T follicular helper cell (primary cell): ENCODE data around the gene MTFMT.
"Not testable (repeated sequence)": the region's sequence is repeated elsewhere in the genome, so short reads cannot be mapped to it uniquely, and the experiment has no call there.

Experiments used
- DNase-seq: peaks from one replicate; pipeline ENCODE4 v3.0.0-alpha.2; 2020; ENCODE audit warnings: low read depth

MTFMT gene

GRCh38 chr15:65060641-65061397 is 31.4 kb upstream of the MTFMT start:
- DNase-seq: no peak

- DNase-seq: no peak
Measured at GRCh38 chr15:65059931-65060596, 30.6 kb upstream of the MTFMT start.

- no peak for DNase-seq
Measured at GRCh38 chr15:65059369-65059750, 29.9 kb upstream of the MTFMT start.

- no peak for DNase-seq
Measured at GRCh38 chr15:65058394-65059368, 29.2 kb upstream of the MTFMT start.

- DNase-seq: no peak
Measured at GRCh38 chr15:65057549-65057940, 28.1 kb upstream of the MTFMT start.

- DNase-seq: no peak
Measured at GRCh38 chr15:65056868-65057548, 27.6 kb upstream of the MTFMT start.

GRCh38 chr15:65056106-65056505 is 26.7 kb upstream of the MTFMT start:
- DNase-seq: no peak

- DNase-seq: no peak
Measured at GRCh38 chr15:65055201-65055870, 25.9 kb upstream of the MTFMT start.

GRCh38 chr15:65054333-65055200 is 25.1 kb upstream of the MTFMT start:
- peak; percentile 22 for DNase-seq

GRCh38 chr15:65052956-65053355 is 23.5 kb upstream of the MTFMT start:
- DNase-seq: no peak

GRCh38 chr15:65051266-65051665 is 21.8 kb upstream of the MTFMT start:
- DNase-seq: no peak

- DNase-seq: no peak
Measured at GRCh38 chr15:65050270-65050669, 20.8 kb upstream of the MTFMT start.

- DNase-seq: peak; percentile 81
Measured at GRCh38 chr15:65049418-65049840, 20.0 kb upstream of the MTFMT start.

GRCh38 chr15:65048241-65048640 is 18.8 kb upstream of the MTFMT start:
- no peak for DNase-seq

GRCh38 chr15:65044724-65045481 is 15.5 kb upstream of the MTFMT start, which contains the start of gene SLC51B:
Gene SLC51B, plus strand, starts transcription at chr15:65045387. Its CDS starts 4,618 bp downstream, at chr15:65050005.
- DNase-seq: no peak

GRCh38 chr15:65044218-65044617 is 14.8 kb upstream of the MTFMT start:
- not testable (repeated sequence) for DNase-seq

- no peak for DNase-seq
Measured at GRCh38 chr15:65042776-65043327, 13.4 kb upstream of the MTFMT start.

- no peak for DNase-seq
Measured at GRCh38 chr15:65041787-65042186, 12.3 kb upstream of the MTFMT start.

GRCh38 chr15:65040461-65040860 is 11.0 kb upstream of the MTFMT start:
- no peak for DNase-seq
